ENCODE measurements around the gene ELAVL2. TPM values are rescaled to one million over a fixed set of nuclear protein-coding genes. Genes with fewer than 3 reads are reported as not detected.

The ELAVL2 gene
- total and polyA plus RNA-seq, 2 donors (not counting 3 experiments of a cell fraction or from before 2014, with no cell fraction given), result 0.06 to 0.20 TPM

- Histone ChIP-seq H3K36me3 (ENCODE audit: control insufficient read depth in 2 of 2, extremely low read depth in 1 of 2, insufficient read depth in 2 of 2, low read length in 2 of 2) (no peaks in the 10 kb centered on the region), H3K27me3 (ENCODE audit: control insufficient read depth in 2 of 2, insufficient read depth in 2 of 2, low read length in 2 of 2) (no peaks in the 10 kb centered on the region), H3K4me1 (ENCODE audit: control insufficient read depth, extremely low read depth, insufficient read depth, low read length) (peaks cover 21% of the 10 kb centered on the region), H2AFZ (ENCODE audit: low read depth, low read length) (peak overlapping the region; percentile 44), H3K4me3 (replicated peaks in 1 of 3; ENCODE audit: insufficient read depth in 1 of 3, low read depth in 1 of 3, low read length in 3 of 3) (no peak overlapping the region), H3K27ac (ENCODE audit: insufficient read depth, low read depth, low read length) (peak overlapping the region; percentile 70), H3K4me2 (ENCODE audit: insufficient read depth, low read length) (no peak overlapping the region), H3K79me2 (ENCODE audit: control insufficient read depth, insufficient read depth, low read length) (no peaks in the 10 kb centered on the region), H4K20me1 (replicated peaks; ENCODE audit: control insufficient read depth, extremely low read depth, insufficient read depth, low read length) (no peaks in the 10 kb centered on the region), H3K9me1 (replicated peaks; ENCODE audit: control insufficient read depth, extremely low read depth, insufficient read depth, low read length) (no peaks in the 10 kb centered on the region), H3K9ac (replicated peaks; ENCODE audit: extremely low read depth, insufficient read depth, low read length) (peak overlapping the region; percentile 9), H3K9me3 (replicated peaks; ENCODE audit: control insufficient read depth, insufficient read depth, low read length) (no peaks in the 10 kb centered on the region)
- DNase-seq (ENCODE audit: low read depth, low spot score), result no peak
- ChIA-PET POLR2A (no interaction called here), CTCF (interaction anchor here (1.6 kb wide), 1 partner anchor 18 kb away, joined by 4 read pairs; no protein-coding TSS in a partner anchor)
- intact Hi-C loops (cut with micrococcal nuclease) (loop anchor here (10.0 kb wide), 2 partner anchors 141 to 189 kb away; partner anchors contain the start of gene ELAVL2), dilution Hi-C loops (cut with MboI; ENCODE audit: extremely low pct_ligation_motif_present, low sequenced_read_pairs) (no loop called here)
- TF ChIP-seq POLR2AphosphoS5 (IDR thresholded peaks at IDR 0.05; ENCODE audit: insufficient read depth, low read depth, low read length), result no peak
- TF ChIP-seq MAX (IDR thresholded peaks at IDR 0.05; ENCODE audit: insufficient read depth, insufficient read length), result no peak
- TF ChIP-seq MYC (IDR thresholded peaks at IDR 0.05; ENCODE audit: low read depth, low read length), result no peak
- TF ChIP-seq GATA2 (IDR thresholded peaks at IDR 0.05; ENCODE audit: insufficient read depth, insufficient read length, low read depth, low read length), result no peak
- no peak for TF ChIP-seq POLR2A (IDR thresholded peaks at IDR 0.05; ENCODE audit: low read depth, low read length)
- TF ChIP-seq JUN (IDR thresholded peaks at IDR 0.05; ENCODE audit: borderline replicate concordance, insufficient read depth, insufficient read length, low read depth), result no peak
- TF ChIP-seq EZH2 (IDR thresholded peaks at IDR 0.05; ENCODE audit: borderline replicate concordance, low read depth, low read length, severe bottlenecking), result no peak
- TF ChIP-seq FOS (IDR thresholded peaks at IDR 0.05; ENCODE audit: borderline replicate concordance, insufficient read depth, low read length), result no peak
- TF ChIP-seq CTCF (IDR thresholded peaks at IDR 0.05; ENCODE audit: extremely low read depth in 1 of 2, insufficient read depth in 1 of 2, low read depth in 1 of 2, low read length in 2 of 2), result no peak
- no TSS peak for BruUV-seq (replicated peaks)
- FAIRE-seq, result no peak
Measured at GRCh38 chr9:23683611-23684061, 142.4 kb downstream of the ELAVL2 start.

All from endothelial cell of umbilical vein (primary cell).